A549 (cell line): ENCODE measurements around the gene BNIP3. TPM values are rescaled to one million over a fixed set of nuclear protein-coding genes. Genes with fewer than 3 reads are reported as not detected.

Source experiments
- ATAC-seq, 2 experiments: fragments of 200-7000 bp in 1 of 2; fragments of >200 bp in 1 of 2; cut with Nextera tagmentation in 1 of 2; cut with Tn5 transposase in 1 of 2; 3 replicates each; pipeline versions ENCODE4 v1.8.0 to v1.9.1; 2018 to 2020; ENCODE audit warnings: mild to moderate bottlenecking in 1 of 2, moderate library complexity in 1 of 2
- CTCF ChIA-PET: fragments of 300-600 bp; sonication (Branson Sonifier 250); formaldehyde crosslinking; extraction: SDS; loops from one replicate; lab custom pipeline; 2021; ENCODE audit warnings: antibody characterized with exemption, inconsistent platforms; lab: Yijun Ruan, JAX
- POLR2A ChIA-PET: fragments of 350-600 bp; formaldehyde crosslinking; extraction: SDS; loops from one replicate; lab custom pipeline; 2021; ENCODE audit warnings: antibody characterized with exemption, inconsistent platforms; lab: Yijun Ruan, JAX
- DNase-seq, 2 experiments: peaks; one replicate each; pipeline versions ENCODE4 v3.0.0 to v3.0.0-alpha.2; 2011 to 2016; ENCODE audit warnings: low read depth in 1 of 2, low spot score in 1 of 2
- FAIRE-seq: peaks from 2 replicates; lab custom pipeline; 2011; peaks lifted over from hg19 to GRCh38; lab: Jason Lieb, UNC
- H3K27ac ChIP-seq, 2 experiments: fragments of >200 bp; sonication (Bioruptor Twin); formaldehyde crosslinking; 3 replicates each; pipeline ENCODE4 v1.5.1; 2016 to 2017
- H3K4me1 ChIP-seq: fragments of >200 bp; sonication (Bioruptor Twin); formaldehyde crosslinking; 3 replicates; pipeline ENCODE4 v1.6.1; 2016
- H3K4me2 ChIP-seq: fragments of >200 bp; sonication (Bioruptor Twin); formaldehyde crosslinking; 3 replicates; pipeline ENCODE4 v1.6.1; 2016
- H3K4me3 ChIP-seq: fragments of >200 bp; sonication (Bioruptor Twin); formaldehyde crosslinking; 3 replicates; pipeline ENCODE4 v1.5.1; 2016
- H3K9me3 ChIP-seq: fragments of >200 bp; sonication (Bioruptor Twin); formaldehyde crosslinking; 3 replicates; pipeline ENCODE4 v1.6.1; 2016
- BHLHE40 ChIP-seq: IDR thresholded peaks from 2 replicates; pipeline ENCODE4 v1.6.1; 2012; ENCODE audit warnings: low read depth, low read length, inconsistent platforms
- CHD2 ChIP-seq: fragments of 150-350 bp; IDR thresholded peaks from 2 replicates; pipeline ENCODE4 v1.6.1; 2014; ENCODE audit warnings: low read length; ENCODE audit not compliant: partially characterized antibody
- EHF ChIP-seq: fragments of 250-450 bp; sonication (Bioruptor Pico); IDR thresholded peaks from 2 replicates; pipeline ENCODE4 v1.5.0; 2020; ENCODE audit warnings: mild to moderate bottlenecking
- HDAC2 ChIP-seq: fragments of 200-600 bp; sonication (generic); IDR thresholded peaks from 2 replicates; pipeline ENCODE4 v1.6.1; 2016
- JUN ChIP-seq, 2 experiments: fragments of >200 bp; sonication (Bioruptor Twin); formaldehyde crosslinking; IDR thresholded peaks; 2 replicates in 1 of 2; 3 replicates in 1 of 2; pipeline ENCODE4 v1.6.1; 2016 to 2017
- JUNB ChIP-seq: fragments of >200 bp; sonication (Bioruptor Twin); formaldehyde crosslinking; IDR thresholded peaks from 2 replicates; pipeline ENCODE4 v1.6.1; 2016
- KDM1A ChIP-seq: fragments of 200-600 bp; sonication (generic); IDR thresholded peaks from 2 replicates; pipeline ENCODE4 v1.6.1; 2016; ENCODE audit warnings: low read depth, mild to moderate bottlenecking
- MYC ChIP-seq: IDR thresholded peaks from 2 replicates; pipeline ENCODE4 v1.6.1; 2012; ENCODE audit warnings: mild to moderate bottlenecking, inconsistent platforms, low read length, improper control_type of control experiment, borderline replicate concordance
- NPAS2 ChIP-seq: fragments of 250-450 bp; sonication (Bioruptor Pico); IDR thresholded peaks from 2 replicates; pipeline ENCODE4 v1.8.0; 2022; ENCODE audit warnings: mild to moderate bottlenecking, moderate library complexity, borderline replicate concordance
- PHF8 ChIP-seq: fragments of 200-600 bp; sonication (generic); IDR thresholded peaks from 2 replicates; pipeline ENCODE4 v1.6.1; 2016; ENCODE audit warnings: low read depth, mild to moderate bottlenecking, antibody characterized with exemption, moderate library complexity, borderline replicate concordance
- POLR2A ChIP-seq: IDR thresholded peaks from 2 replicates; pipeline ENCODE4 v1.6.1; 2012; ENCODE audit warnings: mild to moderate bottlenecking, low read length
- RCOR1 ChIP-seq: fragments of 150-350 bp; IDR thresholded peaks from 2 replicates; pipeline ENCODE4 v1.6.1; 2014; ENCODE audit warnings: antibody characterized with exemption, low read length, low read depth
- RFX5 ChIP-seq: fragments of 450-650 bp; IDR thresholded peaks from 2 replicates; pipeline ENCODE4 v1.7.1; 2014; ENCODE audit warnings: antibody characterized with exemption, mild to moderate bottlenecking, moderate library complexity
- SMC3 ChIP-seq: fragments of >200 bp; sonication (Bioruptor Twin); formaldehyde crosslinking; IDR thresholded peaks from 3 replicates; pipeline ENCODE4 v1.6.1; 2018; ENCODE audit warnings: inconsistent platforms
- ZC3H11A ChIP-seq: fragments of 450-650 bp; IDR thresholded peaks from 2 replicates; pipeline ENCODE4 v1.6.1; 2014; ENCODE audit warnings: antibody characterized with exemption, mild to moderate bottlenecking
- ZFP36 ChIP-seq: fragments of 450-650 bp; IDR thresholded peaks from 2 replicates; pipeline ENCODE4 v1.6.1; 2014; ENCODE audit warnings: borderline replicate concordance; ENCODE audit not compliant: partially characterized antibody
- WGBS: methylation state at CpG from one replicate; pipeline ENCODE4 v1.1.6; 2017; ENCODE audit errors: missing lambda C conversion rate; 5-methylcytosine and 5-hydroxymethylcytosine counted together
- polyA minus RNA-seq: library from RNA; depleted of rRNA, polyadenylated mRNA; stranded (reverse); fragments of >200 nt; gene quantifications from 2 replicates; pipeline ENCODE4 v1.2.3, GENCODE V29; 2011; rRNA and poly(A)+ RNA removed
- polyA plus RNA-seq, 4 experiments: library from polyadenylated mRNA; depleted of rRNA in 3 of 4; stranded (reverse); fragments of >200 nt; fragmentation: RNase III in 1 of 4; extraction: RNeasy Plus Mini Kit Qiagen cat#74134 plus additional on column Dnase treatment in 1 of 4; gene quantifications; 2 replicates in 3 of 4; 3 replicates in 1 of 4; pipeline ENCODE4 v1.2.3, GENCODE V29; 2011 to 2017
- TF ChIP-seq, protein P1 (sequence below): fragments of 200-600 bp; sonication (generic); IDR thresholded peaks from 2 replicates; pipeline ENCODE4 v1.6.1; 2016; ENCODE audit warnings: antibody characterized with exemption, mild to moderate bottlenecking, moderate library complexity
- TF ChIP-seq, protein P2 (sequence below): fragments of >200 bp; sonication (Bioruptor Twin); formaldehyde crosslinking; IDR thresholded peaks from 3 replicates; pipeline ENCODE4 v1.6.1; 2016
- TF ChIP-seq, protein P3 (sequence below): IDR thresholded peaks from 2 replicates; pipeline ENCODE4 v1.6.1; 2012

BNIP3 gene, protein sequence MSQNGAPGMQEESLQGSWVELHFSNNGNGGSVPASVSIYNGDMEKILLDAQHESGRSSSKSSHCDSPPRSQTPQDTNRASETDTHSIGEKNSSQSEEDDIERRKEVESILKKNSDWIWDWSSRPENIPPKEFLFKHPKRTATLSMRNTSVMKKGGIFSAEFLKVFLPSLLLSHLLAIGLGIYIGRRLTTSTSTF
- polyA plus RNA-seq (2011; rRNA removed) = 46.6 and 51.2 TPM in 2 replicates
- polyA plus RNA-seq (2012; cell fraction: cytosol; rRNA removed) = 32.8 and 33.4 TPM in 2 replicates
- polyA plus RNA-seq (2012; cell fraction: nucleus; rRNA removed) = 40.2 and 60.3 TPM in 2 replicates
- polyA plus RNA-seq (2017; fragmentation: RNase III; extraction: RNeasy Plus Mini Kit Qiagen cat#74134 plus additional on column Dnase treatment) = 46.9 to 52.1 TPM (median 51.0 TPM) in 3 replicates
- polyA minus RNA-seq = 15.8 and 19.2 TPM in 2 replicates

DNA sequence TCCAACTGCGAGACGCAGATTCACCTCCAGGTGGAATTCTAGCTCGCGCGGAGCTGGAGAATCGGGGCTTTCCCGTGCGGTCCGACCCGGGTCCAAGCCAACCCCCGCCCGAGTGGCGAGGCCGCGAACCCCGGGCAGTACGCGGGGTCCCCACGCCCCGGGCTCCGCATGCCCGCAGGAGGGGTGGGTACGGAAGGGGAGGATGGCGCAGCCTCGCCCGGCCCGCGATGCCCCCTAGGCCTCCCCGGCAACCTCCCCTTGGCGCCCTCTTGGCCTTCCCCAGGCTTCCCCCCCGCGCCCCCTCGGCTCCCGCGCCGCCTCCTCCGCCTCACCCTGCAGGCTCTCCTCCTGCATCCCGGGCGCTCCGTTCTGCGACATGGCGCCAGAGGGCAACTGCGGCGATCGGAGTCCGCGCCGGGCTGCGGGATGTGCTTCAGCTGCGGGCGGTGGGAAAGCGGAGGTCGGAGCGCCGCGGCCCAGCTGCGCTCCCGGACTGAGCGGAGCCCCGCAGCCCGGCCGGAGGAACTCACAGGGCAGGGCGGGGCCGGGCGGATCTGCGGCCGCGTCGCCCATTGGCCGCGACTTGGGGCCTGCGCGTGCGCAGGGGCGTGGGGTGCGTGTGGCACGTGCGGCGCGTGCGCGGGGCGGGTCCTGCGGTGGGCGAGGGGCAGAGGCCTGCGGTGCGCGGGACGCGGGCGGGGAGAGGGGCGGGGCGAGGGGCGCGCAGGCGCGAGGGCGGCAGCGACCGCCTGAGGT lies at the start of gene BNIP3:
Gene BNIP3 (minus strand): TSS at position 495 of the 756 bp plus-strand sequence. CDS start 117 bp downstream, at position 378.
- peak within 1 kb of the TSS; percentile 89 to 96 for H3K27ac ChIP-seq
- WGBS = 40% methylated on average over 1 of the region's 100 CpGs
- POLR2A ChIA-PET = interaction anchor here (0.6 to 0.8 kb wide), 2 partner anchors 9 to 81 kb away, joined by 3 to 4 read pairs; partner anchors contain the start of gene PPP2R2D
- peak within 1 kb of the TSS; percentile 96 for H3K4me2 ChIP-seq
- H3K4me3 ChIP-seq = peak within 1 kb of the TSS; percentile 72
- ATAC-seq = peak; percentile 90 to 95
- CTCF ChIA-PET = interaction anchor here (0.7 to 3.5 kb wide), 6 partner anchors 12 to 163 kb away, joined by 3 to 22 read pairs (median 4); no protein-coding TSS in a partner anchor
- H3K9me3 ChIP-seq = no peaks in the 10 kb centered on the region
- TF ChIP-seq JUN (IDR thresholded peaks at IDR 0.05) = peak; percentile 21 to 61; a peak in 1 of 5 replicates
- no peak for TF ChIP-seq RCOR1
- TF ChIP-seq, protein P1, sequence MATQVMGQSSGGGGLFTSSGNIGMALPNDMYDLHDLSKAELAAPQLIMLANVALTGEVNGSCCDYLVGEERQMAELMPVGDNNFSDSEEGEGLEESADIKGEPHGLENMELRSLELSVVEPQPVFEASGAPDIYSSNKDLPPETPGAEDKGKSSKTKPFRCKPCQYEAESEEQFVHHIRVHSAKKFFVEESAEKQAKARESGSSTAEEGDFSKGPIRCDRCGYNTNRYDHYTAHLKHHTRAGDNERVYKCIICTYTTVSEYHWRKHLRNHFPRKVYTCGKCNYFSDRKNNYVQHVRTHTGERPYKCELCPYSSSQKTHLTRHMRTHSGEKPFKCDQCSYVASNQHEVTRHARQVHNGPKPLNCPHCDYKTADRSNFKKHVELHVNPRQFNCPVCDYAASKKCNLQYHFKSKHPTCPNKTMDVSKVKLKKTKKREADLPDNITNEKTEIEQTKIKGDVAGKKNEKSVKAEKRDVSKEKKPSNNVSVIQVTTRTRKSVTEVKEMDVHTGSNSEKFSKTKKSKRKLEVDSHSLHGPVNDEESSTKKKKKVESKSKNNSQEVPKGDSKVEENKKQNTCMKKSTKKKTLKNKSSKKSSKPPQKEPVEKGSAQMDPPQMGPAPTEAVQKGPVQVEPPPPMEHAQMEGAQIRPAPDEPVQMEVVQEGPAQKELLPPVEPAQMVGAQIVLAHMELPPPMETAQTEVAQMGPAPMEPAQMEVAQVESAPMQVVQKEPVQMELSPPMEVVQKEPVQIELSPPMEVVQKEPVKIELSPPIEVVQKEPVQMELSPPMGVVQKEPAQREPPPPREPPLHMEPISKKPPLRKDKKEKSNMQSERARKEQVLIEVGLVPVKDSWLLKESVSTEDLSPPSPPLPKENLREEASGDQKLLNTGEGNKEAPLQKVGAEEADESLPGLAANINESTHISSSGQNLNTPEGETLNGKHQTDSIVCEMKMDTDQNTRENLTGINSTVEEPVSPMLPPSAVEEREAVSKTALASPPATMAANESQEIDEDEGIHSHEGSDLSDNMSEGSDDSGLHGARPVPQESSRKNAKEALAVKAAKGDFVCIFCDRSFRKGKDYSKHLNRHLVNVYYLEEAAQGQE = no peak
- peak; percentile 76 for TF ChIP-seq POLR2A
- TF ChIP-seq RFX5 = no peak
- peak; percentile 12; the same call in 1 of the 3 replicates for TF ChIP-seq SMC3
- TF ChIP-seq BHLHE40 = peak; percentile 100
- peak; percentile 90 for TF ChIP-seq PHF8
- TF ChIP-seq ZFP36 = no peak
- TF ChIP-seq CHD2 = no peak
- TF ChIP-seq HDAC2 = no peak
- TF ChIP-seq JUNB = no peak
- no peak for TF ChIP-seq EHF
- TF ChIP-seq, protein P2, sequence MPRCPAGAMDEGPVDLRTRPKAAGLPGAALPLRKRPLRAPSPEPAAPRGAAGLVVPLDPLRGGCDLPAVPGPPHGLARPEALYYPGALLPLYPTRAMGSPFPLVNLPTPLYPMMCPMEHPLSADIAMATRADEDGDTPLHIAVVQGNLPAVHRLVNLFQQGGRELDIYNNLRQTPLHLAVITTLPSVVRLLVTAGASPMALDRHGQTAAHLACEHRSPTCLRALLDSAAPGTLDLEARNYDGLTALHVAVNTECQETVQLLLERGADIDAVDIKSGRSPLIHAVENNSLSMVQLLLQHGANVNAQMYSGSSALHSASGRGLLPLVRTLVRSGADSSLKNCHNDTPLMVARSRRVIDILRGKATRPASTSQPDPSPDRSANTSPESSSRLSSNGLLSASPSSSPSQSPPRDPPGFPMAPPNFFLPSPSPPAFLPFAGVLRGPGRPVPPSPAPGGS = peak; percentile 80; the same call in 2 of the 3 replicates
- 0 out of 2 replicates have a peak, but pooled peaks have one; percentile 28 for TF ChIP-seq KDM1A
- no peak for TF ChIP-seq ZC3H11A
- TF ChIP-seq MYC = 0 out of 2 replicates have a peak, but pooled peaks have one; percentile 41
- TF ChIP-seq NPAS2 (CRISPR knock-in tag) = peak; percentile 88
- TF ChIP-seq, protein P3, sequence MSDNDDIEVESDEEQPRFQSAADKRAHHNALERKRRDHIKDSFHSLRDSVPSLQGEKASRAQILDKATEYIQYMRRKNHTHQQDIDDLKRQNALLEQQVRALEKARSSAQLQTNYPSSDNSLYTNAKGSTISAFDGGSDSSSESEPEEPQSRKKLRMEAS = peak; percentile 88
- DNase-seq = peak; percentile 94 to 95
- H3K4me1 ChIP-seq = peaks cover 28% of the 10 kb centered on the region
- no peak for FAIRE-seq
